Ishikawa (cell line): ENCODE results near the gene DOK3.

Experiments used
- CEBPB ChIP-seq: IDR thresholded peaks from 2 replicates; pipeline ENCODE4 v1.6.1; 2012
- CREB1 ChIP-seq: IDR thresholded peaks from 2 replicates; pipeline ENCODE4 v1.6.1; 2012; ENCODE audit warnings: low read depth
- EGR1 ChIP-seq: IDR thresholded peaks from 2 replicates; pipeline ENCODE4 v1.6.1; 2012
- EP300 ChIP-seq: IDR thresholded peaks from 2 replicates; pipeline ENCODE4 v1.6.1; 2012; ENCODE audit warnings: borderline replicate concordance
- FOXM1 ChIP-seq: IDR thresholded peaks from 2 replicates; pipeline ENCODE4 v1.6.1; 2012; ENCODE audit warnings: low read depth, borderline replicate concordance
- MAX ChIP-seq: IDR thresholded peaks from 2 replicates; pipeline ENCODE4 v1.6.1; 2012
- NFIC ChIP-seq: IDR thresholded peaks from 2 replicates; pipeline ENCODE4 v1.6.1; 2012
- RAD21 ChIP-seq: IDR thresholded peaks from 2 replicates; pipeline ENCODE4 v1.6.1; 2012; ENCODE audit warnings: low read depth
- REST ChIP-seq: IDR thresholded peaks from 2 replicates; pipeline ENCODE4 v1.6.1; 2012; ENCODE audit warnings: low read depth, mild to moderate bottlenecking
- TAF1 ChIP-seq: IDR thresholded peaks from 2 replicates; pipeline ENCODE4 v1.6.1; 2012; ENCODE audit warnings: low read depth, mild to moderate bottlenecking
- TCF12 ChIP-seq: IDR thresholded peaks from 2 replicates; pipeline ENCODE4 v1.6.1; 2012; ENCODE audit warnings: low read depth
- TEAD4 ChIP-seq: IDR thresholded peaks from 2 replicates; pipeline ENCODE4 v1.6.1; 2012
- USF1 ChIP-seq: IDR thresholded peaks from 2 replicates; pipeline ENCODE4 v1.6.1; 2012
- YY1 ChIP-seq: IDR thresholded peaks from 2 replicates; pipeline ENCODE4 v1.6.1; 2012; ENCODE audit warnings: low read depth
- ZBTB7A ChIP-seq: IDR thresholded peaks from 2 replicates; pipeline ENCODE4 v1.6.1; 2012; ENCODE audit warnings: low read depth

Gene DOK3

GRCh38 chr5:177467436-177467835, 42.2 kb downstream of the DOK3 start:
- no peak for TF ChIP-seq MAX
- no peak for TF ChIP-seq CREB1

DNA sequence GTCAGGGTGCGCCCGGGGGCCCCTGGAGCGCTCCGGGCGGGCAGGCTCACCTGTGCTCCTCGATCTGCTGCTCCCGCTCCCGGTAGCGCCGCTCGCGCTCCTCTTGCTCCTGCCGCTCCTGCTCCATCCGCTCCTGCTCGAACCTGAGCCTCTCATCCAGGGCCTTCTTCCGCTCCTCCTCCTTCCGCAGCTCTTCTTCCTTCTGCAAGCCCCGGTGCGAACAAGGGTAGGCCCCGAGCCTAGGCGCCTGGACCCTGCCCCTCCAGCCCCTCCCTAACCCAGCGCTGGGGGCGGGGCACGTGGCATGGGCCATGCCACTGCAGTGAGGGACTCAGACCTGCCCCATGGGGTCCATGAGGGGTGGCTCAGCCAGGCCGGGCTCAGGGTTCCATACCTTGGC, 42.8 kb downstream of the DOK3 start:
- TF ChIP-seq ZBTB7A (no peak), USF1 (no peak), TAF1 (no peak), MAX (no peak), NFIC (no peak), EGR1 (no peak), TCF12 (no peak), YY1 (no peak), CREB1 (no peak), FOXM1 (no peak), RAD21 (no peak), CEBPB (no peak), EP300 (no peak), REST (no peak), TEAD4 (no peak)

- TF ChIP-seq TAF1: no peak
- no peak for TF ChIP-seq EGR1
- no peak for TF ChIP-seq CREB1
- TF ChIP-seq TCF12: no peak
Measured at GRCh38 chr5:177465044-177465443, 44.6 kb downstream of the DOK3 start.

DNA sequence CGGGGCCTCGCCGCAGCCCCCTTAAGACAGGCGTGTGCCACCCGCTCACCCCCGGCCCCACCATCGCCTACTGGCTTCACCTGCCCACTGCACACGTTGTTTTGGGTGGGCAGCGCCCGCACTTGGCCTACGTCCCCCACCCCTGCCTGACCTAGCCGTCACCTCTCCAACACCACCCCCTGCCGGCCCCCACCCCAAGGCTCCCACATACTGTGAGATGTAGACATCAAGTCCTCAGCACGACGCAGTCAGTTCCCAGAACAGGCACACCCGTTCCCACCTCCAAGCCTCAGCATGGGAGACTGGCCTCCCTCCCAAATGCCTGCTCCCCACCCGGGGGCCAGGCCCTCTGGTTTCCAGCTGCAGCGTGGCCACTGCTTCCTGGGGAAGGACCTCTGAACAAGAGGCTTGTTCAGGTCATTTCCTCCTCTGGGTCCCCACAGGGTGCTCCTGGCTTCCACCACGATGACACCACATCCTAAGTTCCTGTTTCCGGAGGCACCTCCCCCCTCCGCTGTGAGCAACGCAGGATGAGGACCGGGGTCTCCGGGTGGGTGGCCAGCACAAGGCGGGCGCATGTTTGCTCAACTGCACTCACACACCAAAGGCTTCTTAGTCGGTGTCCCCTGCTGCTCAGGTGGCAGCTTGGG, 47.5 kb downstream of the DOK3 start:
- TF ChIP-seq EP300: no peak
- TF ChIP-seq TEAD4: no peak
- TF ChIP-seq REST: no peak
- TF ChIP-seq CEBPB: no peak
- TF ChIP-seq MAX: no peak
- no peak for TF ChIP-seq ZBTB7A
- no peak for TF ChIP-seq TAF1
- TF ChIP-seq YY1: no peak
- no peak for TF ChIP-seq FOXM1
- no peak for TF ChIP-seq USF1
- no peak for TF ChIP-seq EGR1

- TF ChIP-seq TCF12: no peak
- no peak for TF ChIP-seq YY1
- no peak for TF ChIP-seq CEBPB
- no peak for TF ChIP-seq NFIC
- TF ChIP-seq ZBTB7A: no peak
- no peak for TF ChIP-seq MAX
- TF ChIP-seq TEAD4: no peak
- no peak for TF ChIP-seq CREB1
- TF ChIP-seq EGR1: no peak
- TF ChIP-seq TAF1: no peak
- no peak for TF ChIP-seq USF1
- no peak for TF ChIP-seq REST
- no peak for TF ChIP-seq EP300
- no peak for TF ChIP-seq FOXM1
- TF ChIP-seq RAD21: no peak
Measured at GRCh38 chr5:177459819-177460628, 49.6 kb downstream of the DOK3 start.
